HEK293T (cell line): Measurements from ENCODE around the gene ZNF217.
A peak's percentile ranks its signal among the peaks of the same experiment; 100 is the strongest.
"Not testable (repeated sequence)": the region's sequence is repeated elsewhere in the genome, so short reads cannot be mapped to it uniquely, and the experiment has no call there.

Source experiments
- CTCF ChIA-PET: fragments of 350-600 bp; formaldehyde crosslinking; extraction: SDS; loops from one replicate; lab custom pipeline; 2021; ENCODE audit warnings: antibody characterized with exemption, inconsistent platforms; lab: Yijun Ruan, JAX
- POLR2A ChIA-PET: fragments of 350-600 bp; formaldehyde crosslinking; extraction: SDS; loops from one replicate; lab custom pipeline; 2020; ENCODE audit warnings: antibody characterized with exemption, inconsistent platforms; lab: Yijun Ruan, JAX
- DNase-seq: peaks from one replicate; pipeline ENCODE4 v3.0.0; 2012; ENCODE audit warnings: mixed read lengths; ENCODE audit errors: extremely low spot score
- CTBP1 ChIP-seq: fragments of 450-650 bp; IDR thresholded peaks from 2 replicates; pipeline ENCODE4 v1.6.1; 2016; ENCODE audit warnings: borderline replicate concordance
- ELF4 ChIP-seq: fragments of 450-650 bp; IDR thresholded peaks from 2 replicates; pipeline ENCODE4 v1.6.1; 2017; ENCODE audit warnings: antibody characterized with exemption
- FOXA1 ChIP-seq: fragments of 450-650 bp; IDR thresholded peaks from 2 replicates; pipeline ENCODE4 v1.6.1; 2016; ENCODE audit warnings: mild to moderate bottlenecking
- FOXK2 ChIP-seq: fragments of 450-650 bp; IDR thresholded peaks from 2 replicates; pipeline ENCODE4 v1.6.1; 2016; ENCODE audit warnings: mild to moderate bottlenecking
- FOXM1 ChIP-seq: fragments of 450-650 bp; IDR thresholded peaks from 2 replicates; pipeline ENCODE4 v1.6.1; 2017; ENCODE audit warnings: mild to moderate bottlenecking, borderline replicate concordance
- HDGF ChIP-seq: fragments of 450-650 bp; IDR thresholded peaks from 2 replicates; pipeline ENCODE4 v1.6.1; 2017; ENCODE audit warnings: antibody characterized with exemption, borderline replicate concordance
- NFRKB ChIP-seq: fragments of 450-650 bp; IDR thresholded peaks from 2 replicates; pipeline ENCODE4 v1.6.1; 2016; ENCODE audit warnings: mild to moderate bottlenecking, moderate library complexity
- ZNF384 ChIP-seq: fragments of 450-650 bp; IDR thresholded peaks from 2 replicates; pipeline ENCODE4 v1.6.1; 2016
- TF ChIP-seq, protein P1 (sequence below): fragments of 450-650 bp; IDR thresholded peaks from 2 replicates; pipeline ENCODE4 v1.6.1; 2016

ZNF217 gene

DNA sequence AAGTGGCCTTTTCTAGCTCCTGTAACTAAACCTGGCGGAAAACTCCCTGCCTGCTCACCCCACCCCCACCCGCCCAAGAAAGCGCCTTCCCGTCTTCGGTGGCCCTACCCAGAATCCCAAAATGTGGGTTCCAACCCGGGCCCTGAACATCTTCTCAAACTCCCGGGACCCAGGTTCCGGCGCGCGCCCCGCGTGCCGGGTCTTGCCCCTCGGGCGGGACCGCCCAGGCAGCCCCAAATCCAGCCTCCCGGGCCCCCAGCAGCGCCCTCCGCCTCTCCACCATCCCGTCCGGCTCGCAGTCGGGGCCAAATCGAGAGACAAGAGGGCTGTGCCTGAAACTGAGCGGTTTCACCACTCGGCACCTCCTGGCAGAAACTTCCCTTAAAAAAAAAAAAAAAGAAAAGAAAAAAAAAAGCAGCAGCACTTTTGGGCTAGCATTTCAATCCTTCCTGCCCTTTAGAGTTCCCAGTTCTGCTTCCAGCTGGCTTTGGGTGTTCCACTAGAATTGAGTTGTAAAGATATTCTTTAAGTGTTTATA is 1.1 kb downstream of the ZNF217 start:
- DNase-seq, CTCF ChIA-PET: not testable (repeated sequence)
- peak; percentile 50; the same call in 1 of the 2 replicates for TF ChIP-seq ZNF384
- POLR2A ChIA-PET: interaction anchor here (0.9 to 1.6 kb wide), 4 partner anchors 17 to 342 kb away, joined by 3 to 7 read pairs (median 3); no protein-coding TSS in a partner anchor

GRCh38 chr20:53591941-53592441 is 1.6 kb downstream of the ZNF217 start:
- POLR2A ChIA-PET: interaction anchor here (0.7 to 1.6 kb wide), 5 partner anchors 18 to 343 kb away, joined by 3 to 7 read pairs (median 3); no protein-coding TSS in a partner anchor
- DNase-seq, CTCF ChIA-PET: not testable (repeated sequence)

GRCh38 chr20:53591206-53591741 is 2.4 kb downstream of the ZNF217 start:
- POLR2A ChIA-PET: interaction anchor here (0.7 to 1.6 kb wide), 5 partner anchors 18 to 344 kb away, joined by 3 to 7 read pairs (median 3); no protein-coding TSS in a partner anchor

DNA sequence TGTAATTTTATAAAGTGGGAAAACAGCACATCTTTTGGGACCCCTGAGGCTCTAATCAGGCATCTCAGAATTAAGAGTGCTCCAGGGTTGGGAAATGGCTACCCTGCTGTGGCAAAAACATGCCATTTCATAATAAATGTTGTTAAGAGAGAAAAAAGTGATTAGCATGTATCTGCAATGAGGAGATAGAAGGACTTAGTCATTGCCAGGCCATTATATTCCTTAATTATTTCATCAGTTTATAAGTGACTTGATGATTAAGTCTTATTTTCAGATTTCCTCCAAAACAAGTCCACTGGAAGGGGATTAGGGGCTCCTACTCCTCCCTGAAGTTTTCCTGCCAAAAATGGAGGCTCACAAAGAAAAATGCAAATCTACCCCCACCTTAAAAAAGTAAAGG is 3.0 kb downstream of the ZNF217 start:
- DNase-seq, POLR2A ChIA-PET: not testable (repeated sequence)
- CTCF ChIA-PET: interaction anchor here (0.6 kb wide), 2 partner anchors 24 to 123 kb away, joined by 5 to 6 read pairs; no protein-coding TSS in a partner anchor

More at GRCh38 chr20:53591206-53591741, 2.4 kb downstream of the ZNF217 start:
- CTCF ChIA-PET, DNase-seq: not testable (repeated sequence)

- CTCF ChIA-PET: interaction anchor here (0.6 kb wide), 3 partner anchors 24 to 571 kb away, joined by 3 to 6 read pairs (median 5); no protein-coding TSS in a partner anchor
- POLR2A ChIA-PET, DNase-seq: not testable (repeated sequence)
Measured at GRCh38 chr20:53590122-53590521, 3.5 kb downstream of the ZNF217 start.

GRCh38 chr20:53589321-53590065 is 4.1 kb downstream of the ZNF217 start:
- DNase-seq, POLR2A ChIA-PET: not testable (repeated sequence)
- CTCF ChIA-PET: interaction anchor here (0.6 kb wide), 1 partner anchor 571 kb away, joined by 3 read pairs; no protein-coding TSS in a partner anchor

DNA sequence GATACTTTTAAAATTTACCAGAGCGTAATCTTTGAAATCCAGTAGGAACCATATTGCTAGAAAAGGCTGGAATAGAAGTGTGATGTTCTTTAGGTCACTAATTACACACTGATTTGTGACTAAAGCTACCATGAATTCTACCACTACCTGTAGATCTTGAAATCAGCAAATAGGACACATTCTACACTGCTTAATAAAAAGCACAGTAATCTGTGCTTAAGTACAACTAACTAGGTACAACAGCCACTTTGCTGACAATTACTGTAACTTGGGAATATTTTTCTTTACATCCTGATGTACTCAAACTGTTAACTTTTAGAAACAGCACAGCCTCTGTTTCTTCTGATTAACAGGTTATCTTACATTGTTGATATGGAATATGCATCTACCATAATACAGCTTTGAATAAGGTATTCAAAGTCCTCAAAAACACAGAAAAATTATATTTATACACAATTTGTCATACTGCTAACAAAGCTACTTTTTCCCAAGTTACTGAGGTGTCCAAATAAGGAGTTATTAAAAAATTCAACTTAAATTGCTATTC is 6.4 kb downstream of the ZNF217 start:
- CTCF ChIA-PET: interaction anchor here (0.7 kb wide), 1 partner anchor 329 kb away, joined by 3 read pairs; no protein-coding TSS in a partner anchor
- DNase-seq, POLR2A ChIA-PET: not testable (repeated sequence)

- ChIA-PET CTCF (interaction anchor here (0.7 kb wide), 1 partner anchor 330 kb away, joined by 3 read pairs; no protein-coding TSS in a partner anchor), POLR2A (no interaction called here)
- TF ChIP-seq ZNF384: no peak
- TF ChIP-seq FOXM1: no peak
- TF ChIP-seq ELF4: no peak
- TF ChIP-seq HDGF: no peak
- no peak for TF ChIP-seq CTBP1
- TF ChIP-seq, protein P1, sequence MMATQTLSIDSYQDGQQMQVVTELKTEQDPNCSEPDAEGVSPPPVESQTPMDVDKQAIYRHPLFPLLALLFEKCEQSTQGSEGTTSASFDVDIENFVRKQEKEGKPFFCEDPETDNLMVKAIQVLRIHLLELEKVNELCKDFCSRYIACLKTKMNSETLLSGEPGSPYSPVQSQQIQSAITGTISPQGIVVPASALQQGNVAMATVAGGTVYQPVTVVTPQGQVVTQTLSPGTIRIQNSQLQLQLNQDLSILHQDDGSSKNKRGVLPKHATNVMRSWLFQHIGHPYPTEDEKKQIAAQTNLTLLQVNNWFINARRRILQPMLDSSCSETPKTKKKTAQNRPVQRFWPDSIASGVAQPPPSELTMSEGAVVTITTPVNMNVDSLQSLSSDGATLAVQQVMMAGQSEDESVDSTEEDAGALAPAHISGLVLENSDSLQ: no peak
- TF ChIP-seq FOXK2: no peak
- no peak for TF ChIP-seq NFRKB
- TF ChIP-seq FOXA1: no peak
- no peak for DNase-seq
Measured at GRCh38 chr20:53586640-53587039, 7.0 kb downstream of the ZNF217 start.

- CTCF ChIA-PET, DNase-seq, POLR2A ChIA-PET: not testable (repeated sequence)
Measured at GRCh38 chr20:53585910-53586309, 7.7 kb downstream of the ZNF217 start.

GRCh38 chr20:53585004-53585569 is 8.6 kb downstream of the ZNF217 start:
- POLR2A ChIA-PET, DNase-seq, CTCF ChIA-PET: not testable (repeated sequence)

DNA sequence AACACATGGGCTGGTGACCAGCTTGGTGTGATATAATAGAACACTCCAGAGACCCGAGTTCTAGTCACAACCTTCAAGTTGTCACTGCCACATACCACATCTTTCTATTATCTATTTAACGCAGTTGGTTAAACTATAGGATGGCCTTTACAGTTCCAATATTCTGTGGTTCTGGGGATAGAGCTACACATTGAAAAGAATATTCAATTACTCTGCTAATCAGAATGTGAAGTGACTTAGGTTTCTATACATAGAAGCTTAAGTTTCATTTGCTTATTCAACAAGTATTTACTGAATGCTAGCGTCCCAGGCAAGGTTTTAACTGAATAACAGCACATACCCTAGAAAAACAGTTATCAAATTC is 9.1 kb downstream of the ZNF217 start:
- CTCF ChIA-PET, DNase-seq, POLR2A ChIA-PET: not testable (repeated sequence)

- DNase-seq, CTCF ChIA-PET: not testable (repeated sequence)
- POLR2A ChIA-PET: interaction anchor here (1.3 kb wide), 1 partner anchor 13 kb away, joined by 3 read pairs; no protein-coding TSS in a partner anchor
Measured at GRCh38 chr20:53583660-53584549, 9.7 kb downstream of the ZNF217 start.
